Activated T-cell treated with anti-CD3 and anti-CD28 coated beads for 48 hours (primary cell): Measurements from ENCODE around the gene DTNA.

Experiments
- DNase-seq: peaks from one replicate; pipeline ENCODE4 v3.0.0-alpha.2; 2020; ENCODE audit warnings: low read depth

Gene DTNA

GRCh38 chr18:34936772-34937171 lies 226.7 kb downstream of the DTNA start:
- DNase-seq = no peak

- no peak for DNase-seq
These were observed 228.0 kb downstream of the DTNA start for GRCh38 chr18:34938090-34938489.
